ENCODE results near the gene RABGGTB.
A peak's percentile ranks its signal among the peaks of the same experiment; 100 is the strongest.
"Not testable (repeated sequence)": the region's sequence is repeated elsewhere in the genome, so short reads cannot be mapped to it uniquely, and the experiment has no call there.

Gene RABGGTB

DNA sequence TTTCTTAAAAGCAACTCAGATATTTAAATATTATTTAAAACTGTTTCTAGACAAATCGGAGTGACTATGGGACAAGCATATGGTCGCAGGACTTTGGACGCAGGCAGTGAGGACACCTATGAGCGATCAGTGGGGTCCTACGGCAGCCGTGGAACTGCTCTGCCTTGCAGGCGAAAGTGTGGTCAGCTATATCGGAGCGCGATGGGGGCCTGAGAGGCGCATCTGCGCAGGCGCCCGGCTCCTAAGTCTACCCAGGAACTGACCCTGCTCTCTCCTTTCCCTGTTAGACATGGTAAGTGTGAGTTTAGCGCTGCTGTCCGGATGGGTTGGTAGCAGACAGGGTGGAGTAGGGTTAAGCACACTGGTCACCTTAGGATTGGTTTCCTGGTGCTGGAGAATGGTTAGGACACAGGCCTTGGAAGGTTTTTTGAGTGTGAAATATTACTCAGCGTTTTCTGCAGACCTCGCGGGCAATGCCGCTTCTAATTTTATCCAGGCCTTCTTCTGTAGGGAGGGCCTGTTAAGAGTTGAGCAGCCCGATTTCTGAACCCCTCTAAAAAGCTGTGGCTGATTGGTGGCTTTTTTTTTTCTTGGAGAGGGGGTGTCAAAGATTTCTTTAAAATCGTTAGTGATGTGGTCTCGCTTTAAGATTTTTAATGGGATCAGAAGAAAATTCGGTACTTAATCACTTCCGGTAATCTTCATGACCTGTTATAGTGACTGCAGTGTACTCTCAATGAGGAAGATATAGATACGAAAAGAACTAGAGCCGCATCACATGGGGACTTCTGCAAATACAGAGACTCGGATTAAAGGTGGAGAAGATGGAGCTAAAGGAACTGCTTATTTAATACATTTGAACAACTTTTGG lies at the start of gene RABGGTB:
Gene RABGGTB (plus strand): TSS at position 274 of the 871 bp plus-strand sequence. CDS start 16 bp downstream, at position 290.
- in situ Hi-C loops (cut with MboI; ENCODE audit: low sequenced_read_pairs, unreplicated experiment): no loop called here
- DNase-seq (ENCODE audit: low spot score): peak; percentile 85
- TF ChIP-seq CTCF (IDR thresholded peaks at IDR 0.05; ENCODE audit: borderline replicate concordance, control extremely low read depth, extremely low read depth, insufficient read depth, missing control alignments): no peak

DNA sequence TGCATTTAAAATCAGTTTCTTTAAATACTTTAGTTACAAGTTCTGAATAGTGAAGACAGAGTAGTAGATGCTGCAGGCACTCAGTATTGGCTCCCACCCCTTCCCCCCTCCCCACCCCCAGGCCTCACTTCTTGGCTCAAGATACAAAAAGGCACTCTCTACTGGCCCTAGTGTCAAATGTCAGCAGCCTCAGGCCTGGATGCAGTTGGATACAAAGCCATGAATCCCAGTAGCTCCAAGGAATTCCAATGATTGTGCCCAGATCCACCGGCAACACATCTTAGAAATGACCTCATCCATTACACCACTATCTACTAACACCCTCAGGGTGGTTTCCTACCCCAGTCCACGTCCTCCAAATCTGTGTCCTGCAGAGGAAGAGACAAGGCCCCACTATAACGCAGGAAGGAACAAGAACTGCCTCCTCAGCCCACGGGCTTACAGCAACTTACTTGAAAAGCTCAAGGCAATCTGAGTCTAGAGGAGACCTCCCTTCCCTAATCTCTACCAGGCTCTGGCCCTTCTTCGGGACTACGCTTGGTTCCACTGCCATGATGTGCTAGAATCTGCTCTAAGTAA lies 43.9 kb upstream of the RABGGTB start:
- in situ Hi-C loops (cut with MboI; ENCODE audit: low sequenced_read_pairs, unreplicated experiment): no loop called here
- TF ChIP-seq CTCF (IDR thresholded peaks at IDR 0.05; ENCODE audit: borderline replicate concordance, control extremely low read depth, extremely low read depth, insufficient read depth, missing control alignments): no peak
- DNase-seq (ENCODE audit: low spot score): no peak

DNA sequence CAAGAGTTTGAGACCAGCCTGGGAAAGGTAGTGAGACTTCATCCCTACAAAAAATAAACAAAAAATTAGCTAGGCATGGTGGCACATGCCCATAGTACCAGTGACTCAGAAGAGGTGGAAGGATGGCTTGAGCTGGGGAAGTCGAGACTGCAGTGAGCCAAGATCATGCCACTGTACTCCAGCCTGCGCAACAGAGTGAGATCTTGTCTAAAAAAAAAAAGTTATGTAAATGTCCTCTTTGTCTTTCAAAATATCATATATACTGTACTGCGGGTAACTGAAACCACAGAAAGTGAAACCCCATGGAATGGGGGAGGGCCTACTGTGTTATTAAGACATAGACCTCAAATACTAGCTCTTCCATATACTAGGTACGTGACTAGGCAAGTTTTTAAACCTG lies 40.8 kb upstream of the RABGGTB start:
- TF ChIP-seq CTCF (IDR thresholded peaks at IDR 0.05; ENCODE audit: borderline replicate concordance, control extremely low read depth, extremely low read depth, insufficient read depth, missing control alignments): no peak
- in situ Hi-C loops (cut with MboI; ENCODE audit: low sequenced_read_pairs, unreplicated experiment): no loop called here
- peak; percentile 25 for DNase-seq (ENCODE audit: low spot score)

DNA sequence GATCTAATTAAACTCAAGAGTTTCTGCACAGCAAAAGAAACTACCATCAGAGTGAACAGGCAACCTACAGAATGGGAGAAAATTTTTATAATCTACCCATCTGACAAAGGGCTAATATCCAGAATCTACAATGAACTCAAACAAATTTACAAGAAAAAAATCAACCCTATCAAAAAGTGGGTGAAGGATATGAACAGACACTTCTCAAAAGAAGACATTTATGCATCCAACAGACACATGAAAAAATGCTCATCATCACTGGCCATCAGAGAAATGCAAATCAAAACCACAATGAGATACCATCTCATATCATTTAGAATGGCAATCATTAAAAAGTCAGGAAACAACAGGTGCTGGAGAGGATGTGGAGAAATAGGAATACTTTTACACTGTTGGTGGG lies 28.8 kb upstream of the RABGGTB start:
- in situ Hi-C loops (cut with MboI; ENCODE audit: low sequenced_read_pairs, unreplicated experiment); DNase-seq (ENCODE audit: low spot score): not testable (repeated sequence)

DNA sequence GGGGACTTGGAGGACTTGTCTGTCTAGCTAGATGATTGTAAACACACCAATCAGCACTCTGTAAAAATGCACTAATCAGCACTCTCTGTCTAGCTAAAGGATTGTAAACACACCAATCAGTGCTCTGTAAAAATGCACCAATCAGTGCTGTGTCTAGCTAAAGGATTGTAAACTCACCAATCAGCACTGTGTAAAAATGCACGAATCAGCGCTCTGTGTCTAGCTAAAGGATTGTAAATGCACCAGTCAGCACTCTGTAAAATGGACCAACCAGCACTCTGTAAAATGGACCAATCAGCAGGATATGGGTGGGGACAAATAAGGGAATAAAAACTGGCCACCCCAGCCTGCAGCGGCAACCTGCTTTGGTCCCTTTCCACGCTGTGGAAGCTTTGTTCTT lies 27.5 kb upstream of the RABGGTB start:
- DNase-seq (ENCODE audit: low spot score); in situ Hi-C loops (cut with MboI; ENCODE audit: low sequenced_read_pairs, unreplicated experiment): not testable (repeated sequence)

GRCh38 chr1:75764057-75764655 lies 21.9 kb upstream of the RABGGTB start:
- DNase-seq (ENCODE audit: low spot score): no peak
- in situ Hi-C loops (cut with MboI; ENCODE audit: low sequenced_read_pairs, unreplicated experiment): no loop called here
- no peak for TF ChIP-seq CTCF (IDR thresholded peaks at IDR 0.05; ENCODE audit: borderline replicate concordance, control extremely low read depth, extremely low read depth, insufficient read depth, missing control alignments)

GRCh38 chr1:75765697-75766355 lies 20.2 kb upstream of the RABGGTB start:
- no peak for DNase-seq (ENCODE audit: low spot score)
- in situ Hi-C loops (cut with MboI; ENCODE audit: low sequenced_read_pairs, unreplicated experiment): no loop called here
- no peak for TF ChIP-seq CTCF (IDR thresholded peaks at IDR 0.05; ENCODE audit: borderline replicate concordance, control extremely low read depth, extremely low read depth, insufficient read depth, missing control alignments)

Data from GM13976 (cell line).